Natural killer cell (primary cell): ENCODE data around the gene MYO9A. TPM values are rescaled to one million over a fixed set of nuclear protein-coding genes. Genes with fewer than 3 reads are reported as not detected.
"Not testable (repeated sequence)": the region's sequence is repeated elsewhere in the genome, so short reads cannot be mapped to it uniquely, and the experiment has no call there.

Experiments used
- ATAC-seq, 3 donors: fragments of 150-1000 bp in 2 of 3; fragments of 200-7000 bp in 1 of 3; cut with Tn5 transposase; 1 replicate in 1 of 3; 2 replicates in 2 of 3; pipeline ENCODE4 v1.10.0; 2021; ENCODE audit warnings: mild to moderate bottlenecking in 2 of 3, moderate library complexity in 2 of 3
- DNase-seq, 2 donors: peaks; one replicate each; pipeline versions ENCODE4 v3.0.0 to v3.0.0-alpha.2; 2013 to 2021; ENCODE audit warnings: mixed read lengths in 1 of 2
- H3K27ac ChIP-seq: one replicate; pipeline ENCODE4 v1.5.1; 2013; ENCODE audit warnings: mild to moderate bottlenecking, low read length
- H3K27me3 ChIP-seq: one replicate; pipeline ENCODE4 v1.6.1; 2013; ENCODE audit warnings: low read length; ENCODE audit not compliant: control insufficient read depth, insufficient read depth
- H3K36me3 ChIP-seq: one replicate; pipeline ENCODE4 v1.6.1; 2013; ENCODE audit warnings: low read length; ENCODE audit not compliant: control insufficient read depth, insufficient read depth
- H3K4me1 ChIP-seq: one replicate; pipeline ENCODE4 v1.6.1; 2013; ENCODE audit warnings: low read length; ENCODE audit not compliant: control insufficient read depth, insufficient read depth
- H3K4me3 ChIP-seq: one replicate; pipeline ENCODE4 v1.5.1; 2013; ENCODE audit warnings: low read length
- H3K9me3 ChIP-seq: one replicate; pipeline ENCODE4 v1.6.1; 2013; ENCODE audit warnings: low read length; ENCODE audit not compliant: control insufficient read depth, insufficient read depth
- H3K27ac Mint-ChIP-seq, 2 donors: one replicate each; pipeline ENCODE4 v1.8.0; 2022; ENCODE audit warnings: mild to moderate bottlenecking in 2 of 2, mixed read lengths in 2 of 2, moderate library complexity in 1 of 2
- H3K27me3 Mint-ChIP-seq, 2 donors: one replicate each; pipeline ENCODE4 v1.8.0; 2022; ENCODE audit warnings: low read depth in 2 of 2, mixed read lengths in 2 of 2
- H3K36me3 Mint-ChIP-seq: one replicate; pipeline ENCODE4 v1.8.0; 2022; ENCODE audit warnings: mixed read lengths
- H3K4me1 Mint-ChIP-seq, 2 donors: one replicate each; pipeline ENCODE4 v1.8.0; 2022; ENCODE audit warnings: mixed read lengths in 2 of 2
- H3K4me3 Mint-ChIP-seq: one replicate; pipeline ENCODE4 v1.8.0; 2022; ENCODE audit warnings: mild to moderate bottlenecking, moderate library complexity, mixed read lengths
- H3K9me3 Mint-ChIP-seq, 2 donors: one replicate each; pipeline ENCODE4 v1.8.0; 2022; ENCODE audit warnings: mixed read lengths in 2 of 2
- CTCF ChIP-seq: fragments of 200-600 bp; IDR thresholded peaks from one replicate; pipeline ENCODE4 v1.8.0; 2022; ENCODE audit warnings: antibody characterized with exemption
- WGBS: methylation state at CpG from one replicate; pipeline ENCODE4 v1.1.7; 2013; ENCODE audit warnings: missing lambda C conversion rate; ENCODE audit not compliant: insufficient coverage; 5-methylcytosine and 5-hydroxymethylcytosine counted together
- intact Hi-C: fragments of 100-400 bp; cut with micrococcal nuclease; formaldehyde crosslinking; loops from one replicate; pipeline ENCODE4 v1.14.2; 2022
- total RNA-seq, 4 donors: library from RNA; stranded (reverse); fragments of 120-200 nt in 1 of 4; gene quantifications; one replicate each; pipeline versions ENCODE4 v1.2.3 to v1.2.4, GENCODE V29; 2013 to 2022

MYO9A gene
- total RNA-seq, 3 donors from 2014 or later (not counting 1 experiment from before 2014, with no cell fraction given), result 36.3 to 40.4 (median 37.3) TPM

DNA sequence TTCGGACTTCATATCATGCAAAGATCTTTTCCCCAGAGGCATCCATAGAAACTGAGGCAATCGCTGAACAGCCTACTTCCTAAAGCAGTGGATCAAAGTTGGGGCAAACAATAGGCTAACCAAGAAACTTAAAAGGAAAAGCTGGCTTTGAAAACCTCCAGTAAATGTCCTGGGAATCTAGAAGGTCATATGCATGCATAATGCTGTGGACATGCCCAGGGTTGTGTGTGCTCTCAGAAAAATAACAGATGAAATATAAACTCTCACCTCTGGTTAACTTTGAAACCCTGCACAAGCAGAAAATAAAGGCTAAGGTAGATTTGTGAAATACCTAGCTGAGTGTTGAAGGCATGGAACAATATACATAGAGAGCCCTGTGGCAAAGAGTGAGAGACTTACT lies 96.3 kb downstream of the MYO9A start:
- Mint-ChIP-seq H3K4me3 (no peak overlapping the region), H3K27ac (no peak overlapping the region), H3K36me3 (peaks cover 7% of the 10 kb centered on the region), H3K9me3 (no peaks in the 10 kb centered on the region), H3K27me3 (no peaks in the 10 kb centered on the region), H3K4me1 (peaks cover 0 to 14% of the 10 kb centered on the region in 2 donors)
- DNase-seq, result no peak
- intact Hi-C loops, result no loop called here
- H3K4me1 ChIP-seq, result no peaks in the 10 kb centered on the region
- no peak for TF ChIP-seq CTCF
- H3K27ac ChIP-seq, result no peak overlapping the region
- no peak for ATAC-seq
- H3K9me3 ChIP-seq, result no peaks in the 10 kb centered on the region
- no peaks in the 10 kb centered on the region for H3K27me3 ChIP-seq
- 92% methylated on average over 2 of the region's 2 CpGs for WGBS
- H3K4me3 ChIP-seq, result no peak overlapping the region
- peaks cover 5% of the 10 kb centered on the region for H3K36me3 ChIP-seq

DNA sequence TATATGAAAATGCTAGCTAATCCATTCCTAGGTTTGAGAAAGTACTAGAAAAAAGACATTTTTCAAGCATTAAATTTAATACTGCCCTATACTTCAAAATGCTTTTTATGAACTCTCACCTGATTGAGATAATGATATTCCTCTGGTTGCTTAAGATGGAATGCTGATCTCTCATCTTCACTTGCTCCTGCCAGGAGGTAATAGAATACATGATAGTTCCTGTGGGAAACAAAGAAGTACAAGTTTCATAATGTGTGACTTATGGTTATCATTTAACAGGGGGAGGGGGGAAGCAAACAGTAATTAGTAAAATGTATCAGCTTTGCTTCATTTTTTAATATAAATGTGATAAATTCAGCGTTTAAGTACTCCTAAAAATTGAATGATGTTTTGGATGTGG lies 97.2 kb downstream of the MYO9A start:
- no peak overlapping the region for H3K27ac ChIP-seq
- Mint-ChIP-seq H3K9me3 (no peaks in the 10 kb centered on the region), H3K27me3 (no peaks in the 10 kb centered on the region), H3K4me1 (peaks cover 0 to 14% of the 10 kb centered on the region in 2 donors), H3K4me3 (no peak overlapping the region), H3K36me3 (peaks cover 7% of the 10 kb centered on the region), H3K27ac (no peak overlapping the region)
- DNase-seq, result no peak
- TF ChIP-seq CTCF, result no peak
- no peaks in the 10 kb centered on the region for H3K4me1 ChIP-seq
- no peak for ATAC-seq
- WGBS, result no CpG with 5 or more reads among the region's 1 CpG
- H3K27me3 ChIP-seq, result no peaks in the 10 kb centered on the region
- H3K4me3 ChIP-seq, result no peak overlapping the region
- no peaks in the 10 kb centered on the region for H3K9me3 ChIP-seq
- intact Hi-C loops, result no loop called here
- peaks cover 5% of the 10 kb centered on the region for H3K36me3 ChIP-seq

DNA sequence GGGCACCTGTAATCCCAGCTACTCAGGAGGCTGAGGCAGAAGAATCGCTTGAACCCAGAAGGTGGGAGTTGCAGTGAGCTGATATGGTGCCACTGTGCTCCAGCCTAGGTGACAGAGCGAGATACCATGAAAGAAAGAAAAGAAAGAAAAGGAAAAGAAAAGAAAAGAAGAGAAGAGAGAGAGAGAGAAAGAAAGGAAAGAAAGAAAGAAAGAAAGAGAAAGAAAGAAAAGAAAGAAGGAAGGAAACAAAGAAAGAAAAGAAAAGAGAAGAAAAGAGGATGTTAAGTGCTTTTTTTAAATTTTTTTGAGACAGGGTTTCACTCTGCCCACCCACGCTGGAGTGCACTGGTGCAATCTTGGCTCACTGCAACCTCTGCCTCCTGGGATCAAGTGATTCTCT lies 103.4 kb downstream of the MYO9A start:
- intact Hi-C loops, H3K4me3 Mint-ChIP-seq, H3K9me3 Mint-ChIP-seq, H3K27me3 ChIP-seq, DNase-seq, H3K4me3 ChIP-seq, H3K4me1 ChIP-seq, H3K36me3 Mint-ChIP-seq, H3K27me3 Mint-ChIP-seq, H3K9me3 ChIP-seq, H3K36me3 ChIP-seq, H3K27ac Mint-ChIP-seq, ATAC-seq, H3K4me1 Mint-ChIP-seq, H3K27ac ChIP-seq: not testable (repeated sequence)
- 88% methylated on average over 3 of the region's 3 CpGs for WGBS

DNA sequence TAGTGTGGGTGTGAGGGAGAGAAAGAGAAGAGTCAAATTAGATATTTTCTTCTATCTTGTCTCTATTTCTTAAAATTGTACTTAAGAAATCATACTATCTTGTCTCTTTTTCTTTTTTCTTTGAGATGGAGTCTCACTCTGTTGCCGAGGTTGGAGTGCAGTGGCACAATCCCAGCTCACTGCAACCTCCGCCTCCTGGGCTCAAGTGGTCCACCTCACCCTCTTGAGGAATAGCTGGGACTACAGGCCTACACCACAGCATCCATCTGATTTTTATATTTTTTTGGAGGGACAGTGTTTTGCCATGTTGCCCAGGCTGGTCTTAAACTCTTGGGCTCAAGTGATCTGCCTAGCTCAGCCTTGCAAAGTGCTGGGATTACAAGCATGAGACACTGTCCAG lies 104.2 kb downstream of the MYO9A start:
- Mint-ChIP-seq H3K36me3 (no peaks in the 10 kb centered on the region), H3K4me1 (no peaks in the 10 kb centered on the region), H3K9me3 (no peaks in the 10 kb centered on the region), H3K27ac (no peak overlapping the region), H3K27me3 (no peaks in the 10 kb centered on the region), H3K4me3 (no peak overlapping the region)
- 98% methylated on average over 2 of the region's 2 CpGs for WGBS
- TF ChIP-seq CTCF, result no peak
- no peaks in the 10 kb centered on the region for H3K27me3 ChIP-seq
- no peak overlapping the region for H3K27ac ChIP-seq
- H3K4me3 ChIP-seq, result no peak overlapping the region
- H3K9me3 ChIP-seq, result no peaks in the 10 kb centered on the region
- peaks cover under 1% of the 10 kb centered on the region for H3K36me3 ChIP-seq
- no peaks in the 10 kb centered on the region for H3K4me1 ChIP-seq
- intact Hi-C loops, result no loop called here
- DNase-seq (no peak), ATAC-seq (no peak)
